Left lobe of liver (tissue), 2 donors: Measurements from ENCODE around the gene BRD4. TPM values are rescaled to one million over a fixed set of nuclear protein-coding genes. Genes with fewer than 3 reads are reported as not detected.
"Not testable (repeated sequence)": the region's sequence is repeated elsewhere in the genome, so short reads cannot be mapped to it uniquely, and the experiment has no call there.

Source experiments
- ATAC-seq: fragments of 200-7000 bp; cut with Tn5 transposase; one replicate; pipeline ENCODE4 v1.9.1; 2020; ENCODE audit warnings: mild to moderate bottlenecking, moderate library complexity
- DNase-seq: peaks from one replicate; pipeline ENCODE4 v3.0.0-alpha.2; 2020; ENCODE audit warnings: low spot score
- total RNA-seq: library from RNA; stranded (reverse); gene quantifications from one replicate; pipeline ENCODE4 v1.2.1, GENCODE V29; 2021
- donor health status: DM: no; HTN: no; CAD: no; lungs with moderate emphysema.
- donor health status: DM: no; HTN: yes; CAD: no.

The BRD4 gene
- 46.1 TPM for total RNA-seq

GRCh38 chr19:15332311-15332996 lies at the start of gene BRD4:
BRD4 (minus strand) TSS chr19:15332539; CDS start chr19:15273099, 59,440 bp downstream.
- DNase-seq (peak; percentile 75), ATAC-seq (peak; percentile 80)

GRCh38 chr19:15381864-15382263 lies 49.5 kb upstream of the BRD4 start:
- no peak for DNase-seq
- no peak for ATAC-seq

- DNase-seq = no peak
- no peak for ATAC-seq
Measured at GRCh38 chr19:15381429-15381828, 49.1 kb upstream of the BRD4 start.

- DNase-seq = peak; percentile 65
- ATAC-seq = peak; percentile 34
Measured at GRCh38 chr19:15379999-15380647, 47.8 kb upstream of the BRD4 start.

- ATAC-seq (peak; percentile 86), DNase-seq (peak; percentile 99)
Measured at GRCh38 chr19:15379083-15379998, 47.0 kb upstream of the BRD4 start, which contains the start of gene AKAP8. AKAP8 (minus strand) TSS chr19:15379787; CDS start chr19:15379731, 56 bp downstream.

GRCh38 chr19:15378534-15379082 lies 46.3 kb upstream of the BRD4 start:
- ATAC-seq = peak; percentile 8
- no peak for DNase-seq

GRCh38 chr19:15374796-15375440 lies 42.6 kb upstream of the BRD4 start:
- DNase-seq (peak; percentile 93), ATAC-seq (peak; percentile 64)

- peak; percentile 57 for DNase-seq
- peak; percentile 2 for ATAC-seq
Measured at GRCh38 chr19:15374105-15374651, 41.8 kb upstream of the BRD4 start.

GRCh38 chr19:15373644-15374043 lies 41.3 kb upstream of the BRD4 start:
- ATAC-seq = no peak
- no peak for DNase-seq

DNA sequence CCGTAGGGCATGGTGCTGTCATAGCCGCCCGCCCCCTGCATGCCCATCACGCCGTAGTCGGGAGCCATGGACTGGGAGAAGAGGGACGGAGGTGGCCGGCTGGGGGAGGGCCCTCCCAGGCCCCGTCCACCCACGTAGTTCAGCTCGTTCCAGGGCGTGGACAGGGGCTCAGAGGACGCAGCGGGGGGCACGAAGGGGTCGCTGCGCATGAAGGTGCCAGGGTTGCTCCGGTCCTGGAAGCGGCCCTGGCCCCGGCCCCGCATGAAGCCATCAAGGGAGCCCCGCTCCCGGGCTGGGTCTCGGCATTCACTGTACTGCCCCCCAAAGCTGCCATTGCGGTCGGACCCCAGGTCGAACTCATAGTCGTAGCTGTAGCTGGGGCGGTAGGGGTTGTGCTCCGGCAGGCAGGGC lies 40.6 kb upstream of the BRD4 start:
- DNase-seq (no peak), ATAC-seq (no peak)

GRCh38 chr19:15372470-15372869 lies 40.1 kb upstream of the BRD4 start:
- DNase-seq = no peak
- ATAC-seq = no peak

- no peak for ATAC-seq
- no peak for DNase-seq
Measured at GRCh38 chr19:15371786-15372380, 39.5 kb upstream of the BRD4 start.

- DNase-seq (no peak), ATAC-seq (no peak)
Measured at GRCh38 chr19:15371119-15371518, 38.8 kb upstream of the BRD4 start.

- ATAC-seq = no peak
- DNase-seq = no peak
Measured at GRCh38 chr19:15369594-15369891, 37.2 kb upstream of the BRD4 start.

DNA sequence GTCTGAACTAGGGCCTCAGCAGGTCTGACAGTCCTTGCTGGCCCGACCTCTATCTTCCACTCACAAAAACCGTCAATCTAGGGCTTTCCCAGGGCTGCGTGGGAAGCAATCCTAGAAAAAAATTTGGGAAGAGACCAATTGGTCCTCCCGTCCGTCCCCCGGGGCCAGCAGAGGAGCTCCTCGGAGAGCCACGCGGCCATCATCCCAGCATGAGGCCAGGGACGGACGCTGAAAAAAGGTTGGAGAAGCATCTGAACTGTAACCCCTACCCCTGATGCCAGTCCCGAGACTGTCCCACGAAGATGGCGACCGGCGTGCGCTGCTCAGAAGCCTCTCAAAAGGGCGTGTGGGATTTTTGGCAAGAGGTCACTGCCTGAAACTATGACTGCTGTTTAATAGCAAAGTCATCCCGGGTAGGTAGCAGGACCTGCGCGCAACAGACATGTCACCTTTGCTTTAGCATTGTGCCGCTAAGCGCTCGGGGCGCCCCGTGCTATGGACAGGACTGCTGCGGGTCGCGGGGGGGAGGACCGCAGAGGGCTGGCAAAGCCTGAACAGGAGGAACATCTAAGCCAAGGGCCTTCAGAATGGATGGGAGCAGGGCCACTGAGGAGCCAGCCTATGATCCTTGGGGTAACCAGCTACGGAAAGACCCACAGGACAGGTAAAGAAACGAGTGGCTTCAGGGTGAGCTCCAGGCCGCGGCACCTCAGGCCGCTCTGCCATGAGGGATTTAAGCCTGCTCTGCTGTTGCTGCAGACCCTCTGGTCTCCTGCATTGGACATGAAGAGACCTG lies 36.7 kb upstream of the BRD4 start:
- DNase-seq = no peak
- no peak for ATAC-seq

DNA sequence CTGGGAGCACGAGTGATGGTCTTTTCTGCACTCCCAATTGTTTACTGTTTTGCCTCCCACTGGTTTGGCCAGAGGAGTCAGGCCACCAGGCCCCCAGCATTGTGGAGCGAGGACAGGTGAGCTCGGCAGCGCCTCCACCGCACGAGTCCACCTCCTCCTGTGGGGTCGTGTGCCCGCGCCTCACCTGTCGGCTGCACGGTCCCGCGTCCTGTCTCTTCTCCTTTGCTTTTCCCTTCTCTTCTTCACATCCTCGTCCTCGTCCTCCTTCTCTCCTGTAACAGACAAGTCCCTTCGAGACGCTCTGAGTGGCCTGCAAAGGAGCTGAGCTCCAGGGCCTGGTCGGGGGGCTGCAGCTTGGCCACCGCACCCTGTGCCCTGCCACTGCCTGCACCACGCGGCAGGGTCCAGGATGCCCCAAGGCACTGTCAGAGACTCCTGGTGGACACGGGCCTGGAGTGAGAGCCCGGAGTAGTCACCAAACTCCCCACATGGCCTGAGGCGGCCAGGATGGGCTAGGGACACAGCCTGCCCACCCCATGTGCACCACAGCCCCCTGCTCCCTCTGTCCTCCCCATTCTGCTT lies 35.8 kb upstream of the BRD4 start:
- DNase-seq = no peak
- ATAC-seq = peak; percentile 8

GRCh38 chr19:15367439-15367838 lies 35.1 kb upstream of the BRD4 start:
- ATAC-seq (peak; percentile 65), DNase-seq (no peak)

- ATAC-seq (no peak), DNase-seq (no peak)
Measured at GRCh38 chr19:15365264-15365663, 32.9 kb upstream of the BRD4 start.

DNA sequence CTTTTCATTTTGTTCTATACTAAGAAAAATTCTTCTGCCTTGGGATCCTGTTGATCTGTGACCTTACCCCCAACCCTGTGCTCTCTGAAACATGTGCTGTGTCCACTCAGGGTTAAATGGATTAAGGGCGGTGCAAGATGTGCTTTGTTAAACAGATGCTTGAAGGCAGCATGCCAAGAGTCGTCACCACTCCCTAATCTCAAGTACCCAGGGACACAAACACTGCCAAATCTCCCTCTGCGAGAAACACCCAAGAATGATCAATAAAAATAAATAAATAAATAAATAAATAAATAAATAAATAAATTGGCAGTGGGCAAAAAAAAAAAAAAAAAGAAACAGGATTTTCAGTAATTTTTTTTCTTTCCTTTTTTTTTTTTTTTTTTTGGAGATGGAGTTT lies 31.5 kb upstream of the BRD4 start:
- DNase-seq, ATAC-seq: not testable (repeated sequence)
